HUDEP-2 (cell line): Measurements from ENCODE around the gene ANKIB1.
"Not testable (repeated sequence)": the region's sequence is repeated elsewhere in the genome, so short reads cannot be mapped to it uniquely, and the experiment has no call there.

Experiments used
- DNase-seq, 76 experiments: peaks; one replicate each; lab custom pipeline; 2025; ENCODE audit not compliant: unreplicated experiment in 76 of 76; lab: John Stamatoyannopoulos, UW

The ANKIB1 gene

GRCh38 chr7:92325858-92326257 is 80.1 kb downstream of the ANKIB1 start:
- DNase-seq: no peak

DNA sequence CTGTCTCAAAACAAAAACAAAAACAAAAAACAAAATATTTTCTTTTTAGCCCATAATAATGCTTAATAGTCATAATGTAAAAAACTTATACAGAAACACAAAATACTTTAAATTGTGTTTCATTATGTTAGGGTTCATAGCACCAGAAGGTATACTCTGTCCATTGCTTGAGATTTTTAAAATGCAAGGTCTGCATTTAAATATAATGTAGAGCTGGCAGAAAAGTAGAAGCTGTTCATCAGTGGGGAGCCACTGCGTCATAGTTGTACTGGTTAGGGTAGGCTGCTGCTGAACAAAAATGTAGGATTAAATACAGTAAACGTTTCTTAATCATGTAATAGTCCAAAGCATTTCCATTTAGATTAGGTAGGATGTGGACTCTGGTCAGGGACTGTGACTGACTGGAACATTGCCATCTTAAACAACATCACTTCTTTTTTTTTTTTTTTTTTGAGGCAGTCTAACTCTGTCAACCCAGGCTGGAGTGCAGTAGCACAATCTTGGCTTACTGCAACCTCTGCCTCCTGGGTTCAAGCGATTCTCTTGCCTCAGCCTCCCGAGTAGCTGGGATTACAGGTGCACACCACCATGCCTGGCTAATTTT is 85.2 kb downstream of the ANKIB1 start:
- no peak for DNase-seq

- DNase-seq: no peak
Measured at GRCh38 chr7:92331508-92331907, 85.7 kb downstream of the ANKIB1 start.

GRCh38 chr7:92332782-92333181 is 87.0 kb downstream of the ANKIB1 start:
- DNase-seq: no peak

DNA sequence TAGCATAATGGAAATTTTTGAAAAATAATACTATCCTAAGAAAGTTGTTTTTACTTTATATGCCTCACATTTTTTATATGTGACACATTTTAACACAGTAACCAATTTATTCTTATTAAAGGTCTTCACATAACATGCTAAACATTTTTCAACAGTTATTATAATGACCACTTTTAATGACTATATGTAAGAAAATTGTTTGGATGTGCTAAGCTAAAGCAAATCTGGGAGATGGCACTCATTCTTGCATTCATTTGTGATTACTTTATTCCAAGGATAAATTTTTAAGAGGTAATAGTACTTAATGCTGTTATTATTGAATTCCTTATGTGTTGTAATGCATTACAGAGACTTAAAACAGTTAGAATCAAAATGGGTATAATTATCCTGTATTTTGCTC is 88.1 kb downstream of the ANKIB1 start:
- no peak for DNase-seq

DNA sequence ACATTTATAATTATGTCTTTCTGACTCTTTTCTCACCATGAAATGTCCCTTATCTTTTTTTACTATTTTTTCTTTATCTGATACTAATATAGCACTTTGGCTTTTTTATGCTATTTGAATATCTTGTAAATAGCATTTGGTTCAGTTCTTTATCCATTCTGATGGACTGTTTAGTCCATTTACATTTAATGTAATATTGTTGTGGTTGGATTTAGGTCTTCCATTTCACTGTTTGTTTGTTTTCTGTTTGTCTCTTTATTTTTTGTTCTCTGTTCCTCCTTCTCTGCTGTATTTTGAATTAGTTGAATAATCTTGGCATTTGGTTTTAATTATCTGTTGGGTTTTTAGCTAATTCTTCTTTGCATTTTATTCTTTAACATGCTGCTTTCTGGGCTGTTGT is 89.8 kb downstream of the ANKIB1 start:
- DNase-seq: no peak

- peak in 8 of 76 experiments; percentile 7 to 36 (median 15) for DNase-seq
Measured at GRCh38 chr7:92336662-92337340, 91.0 kb downstream of the ANKIB1 start.

- no peak for DNase-seq
Measured at GRCh38 chr7:92340016-92340415, 94.2 kb downstream of the ANKIB1 start.

DNA sequence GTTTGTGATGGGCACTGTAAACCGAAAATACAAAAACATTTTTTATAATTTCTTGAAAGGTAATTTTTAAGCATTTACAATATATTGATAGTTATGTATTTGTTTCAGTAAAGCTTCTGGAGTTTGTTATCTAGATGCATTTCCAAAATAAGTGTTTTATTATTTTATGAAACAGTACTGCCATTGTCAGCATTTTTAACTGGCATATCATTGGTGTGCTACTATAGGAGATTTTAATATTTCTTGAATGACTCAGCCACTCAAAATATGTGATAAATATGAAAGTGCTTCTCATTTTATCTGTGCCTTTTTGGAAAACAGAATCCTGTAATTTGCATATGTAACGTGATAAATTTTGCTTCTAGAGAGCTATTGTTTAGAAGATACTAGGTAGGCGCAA is 97.9 kb downstream of the ANKIB1 start:
- no peak for DNase-seq

GRCh38 chr7:92352009-92352408 is 106.2 kb downstream of the ANKIB1 start:
- DNase-seq: no peak

GRCh38 chr7:92354214-92354613 is 108.4 kb downstream of the ANKIB1 start:
- DNase-seq: no peak

- peak in 18 of 76 experiments; percentile 4 to 68 (median 32) for DNase-seq
Measured at GRCh38 chr7:92356406-92356805, 110.6 kb downstream of the ANKIB1 start.

DNA sequence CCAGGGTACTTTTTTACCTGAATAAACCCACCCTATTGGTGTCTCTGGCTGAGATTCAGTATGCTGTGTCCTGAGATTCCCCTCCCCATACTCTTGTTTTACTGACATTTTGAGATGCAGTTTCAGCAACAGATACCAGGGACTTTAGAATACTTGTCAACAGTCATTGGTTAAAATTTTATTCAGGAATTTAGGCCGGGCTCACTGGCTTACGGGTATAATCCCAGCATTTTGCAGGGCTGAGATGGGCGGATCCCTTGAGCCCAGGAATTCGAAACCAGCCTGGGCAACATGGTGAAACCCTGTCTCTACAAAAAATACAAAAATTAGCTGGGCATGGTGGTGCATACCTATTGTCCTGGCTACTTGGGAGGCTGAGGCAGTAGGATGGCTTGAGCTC is 111.5 kb downstream of the ANKIB1 start:
- DNase-seq: no peak

- not testable (repeated sequence) for DNase-seq
Measured at GRCh38 chr7:92359179-92359578, 113.4 kb downstream of the ANKIB1 start.

DNA sequence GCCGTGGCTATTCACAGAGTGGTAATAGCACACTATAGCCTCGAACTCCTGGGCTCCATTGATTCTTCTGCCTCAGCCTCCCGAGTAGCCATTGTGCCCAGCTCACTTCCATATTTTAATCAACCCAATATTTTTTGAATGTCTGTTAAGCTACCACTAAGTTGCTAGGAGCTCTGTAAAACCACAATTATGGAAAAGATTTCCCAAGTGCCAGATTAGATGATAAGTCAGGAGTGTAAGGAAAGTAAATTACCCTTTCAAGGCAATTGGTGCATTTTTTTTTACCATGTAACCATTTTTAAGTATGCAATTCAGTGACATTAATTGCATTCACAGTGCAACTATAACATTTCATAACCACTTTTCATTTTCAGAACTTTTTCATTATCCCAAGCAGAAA is 114.0 kb downstream of the ANKIB1 start:
- DNase-seq: no peak

DNA sequence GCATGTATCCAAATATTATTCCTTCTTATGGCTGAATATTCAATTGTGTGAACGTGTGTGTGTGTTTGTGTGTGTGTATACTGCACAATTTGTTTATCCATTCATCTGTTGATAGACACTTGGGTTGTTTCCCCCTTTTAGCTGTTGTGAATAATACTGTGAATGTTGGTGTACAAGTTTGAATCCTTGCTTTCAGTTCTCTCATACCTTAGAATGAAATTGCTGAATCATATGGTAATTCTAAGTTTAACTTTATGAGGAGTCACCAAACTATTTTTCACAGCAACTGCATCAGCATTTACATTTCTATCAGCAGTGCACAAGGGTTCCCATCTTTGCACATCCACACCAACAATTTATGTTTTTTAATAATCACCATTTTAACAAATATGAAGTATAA is 114.6 kb downstream of the ANKIB1 start:
- no peak for DNase-seq

DNA sequence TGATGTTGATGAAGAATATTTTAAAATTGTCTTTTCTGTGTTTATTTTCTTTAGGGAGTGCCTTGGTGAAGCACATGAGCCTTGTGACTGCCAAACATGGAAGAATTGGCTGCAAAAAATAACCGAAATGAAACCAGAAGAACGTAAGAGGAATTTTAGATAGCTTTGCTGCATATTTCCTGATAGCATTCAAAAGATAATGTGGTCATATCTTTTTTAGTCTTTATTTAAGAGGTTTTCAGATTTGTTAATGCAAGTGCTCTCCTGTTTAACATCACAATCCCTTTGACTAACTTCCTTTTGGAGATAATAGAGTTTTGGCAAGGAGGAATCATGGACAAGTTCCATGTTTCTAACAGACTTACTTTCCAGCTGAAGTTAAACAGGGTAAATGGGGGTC is 116.4 kb downstream of the ANKIB1 start:
- no peak for DNase-seq

DNA sequence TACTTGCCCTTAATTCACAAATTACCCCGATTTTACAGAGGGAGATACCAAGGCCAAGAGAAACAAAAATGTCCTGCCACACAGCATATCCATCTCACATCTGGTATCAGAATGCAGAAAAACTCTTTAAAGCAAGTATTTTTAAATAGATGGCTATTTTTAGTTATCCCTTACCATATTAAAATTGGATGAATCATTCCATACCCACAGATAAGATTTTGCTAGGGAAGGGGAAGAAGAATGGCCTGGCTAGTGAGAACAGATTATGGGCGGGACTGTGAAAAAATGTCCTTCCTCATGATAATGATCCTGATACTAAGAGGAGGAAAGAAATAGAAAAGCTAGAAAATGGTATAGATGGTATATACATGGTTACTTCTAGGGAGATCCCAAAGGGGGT is 121.0 kb downstream of the ANKIB1 start:
- DNase-seq: no peak

GRCh38 chr7:92368741-92369140 is 123.0 kb downstream of the ANKIB1 start:
- DNase-seq: no peak

- DNase-seq: no peak
Measured at GRCh38 chr7:92375013-92375412, 129.2 kb downstream of the ANKIB1 start.

- no peak for DNase-seq
Measured at GRCh38 chr7:92391071-92391470, 145.3 kb downstream of the ANKIB1 start.

- no peak for DNase-seq
Measured at GRCh38 chr7:92397542-92397941, 151.8 kb downstream of the ANKIB1 start.

DNA sequence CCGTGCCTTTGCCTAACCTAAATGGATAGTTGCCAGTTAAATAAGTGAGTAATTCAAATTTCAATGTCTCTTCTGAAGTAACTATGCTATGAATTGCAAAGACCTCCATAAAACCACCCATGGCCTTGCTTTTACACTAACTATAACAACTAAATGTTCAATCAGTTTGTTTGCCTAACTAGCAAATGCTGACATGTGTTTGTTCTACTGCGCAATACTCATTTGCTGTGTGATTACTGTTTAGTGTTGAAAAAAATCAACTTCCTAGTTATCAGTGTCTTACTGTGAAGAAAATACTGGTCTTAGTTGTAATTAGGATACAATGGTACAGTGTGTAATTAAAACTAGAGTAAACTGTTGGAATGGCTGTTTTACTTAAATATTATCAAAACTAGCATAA is 154.2 kb downstream of the ANKIB1 start:
- no peak for DNase-seq
